Stomach smooth muscle (tissue), 2 donors: ENCODE measurements around the gene ANKS6.

ENCODE experiments used
- H3K27ac ChIP-seq: one replicate; pipeline ENCODE4 v1.7.0; 2013; ENCODE audit warnings: mild to moderate bottlenecking, low read length, inconsistent platforms
- H3K27me3 ChIP-seq, 2 donors: one replicate each; pipeline ENCODE4 v1.7.0; 2013; ENCODE audit warnings: low read length in 2 of 2; ENCODE audit not compliant: insufficient read depth in 2 of 2, control insufficient read depth in 1 of 2
- H3K36me3 ChIP-seq, 2 donors: one replicate each; pipeline ENCODE4 v1.7.0; 2013; ENCODE audit warnings: low read length in 2 of 2; ENCODE audit not compliant: control insufficient read depth in 2 of 2, insufficient read depth in 2 of 2
- H3K4me1 ChIP-seq: one replicate; pipeline ENCODE4 v1.7.0; 2013; ENCODE audit warnings: low read length; ENCODE audit not compliant: control insufficient read depth, insufficient read depth
- H3K4me3 ChIP-seq, 2 donors: one replicate each; pipeline ENCODE4 v1.7.0; 2013; ENCODE audit warnings: low read length in 2 of 2
- H3K9ac ChIP-seq, 2 donors: one replicate each; pipeline ENCODE4 v1.7.0; 2013; ENCODE audit warnings: low read length in 2 of 2, mild to moderate bottlenecking in 1 of 2
- H3K9me3 ChIP-seq, 2 donors: one replicate each; pipeline ENCODE4 v1.7.0; 2013; ENCODE audit warnings: low read length in 2 of 2; ENCODE audit not compliant: control insufficient read depth in 2 of 2
- donor health status: healthy.
- donor health status: Pancreatic carcinoma.

The ANKS6 gene

GRCh38 chr9:98791608-98792490, 4.5 kb downstream of the ANKS6 start:
- Histone ChIP-seq H3K9ac (no peak overlapping the region), H3K27ac (no peak overlapping the region), H3K27me3 (no peaks in the 10 kb centered on the region), H3K4me3 (no peak overlapping the region), H3K4me1 (peaks cover 28% of the 10 kb centered on the region), H3K36me3 (peaks cover 10 to 21% of the 10 kb centered on the region in 2 donors), H3K9me3 (no peaks in the 10 kb centered on the region)

- H3K4me3 ChIP-seq = no peak overlapping the region
- no peak overlapping the region for H3K27ac ChIP-seq
- peaks cover 28% of the 10 kb centered on the region for H3K4me1 ChIP-seq
- no peak overlapping the region for H3K9ac ChIP-seq
- no peaks in the 10 kb centered on the region for H3K9me3 ChIP-seq
- peaks cover 10 to 21% of the 10 kb centered on the region in 2 donors for H3K36me3 ChIP-seq
- no peaks in the 10 kb centered on the region for H3K27me3 ChIP-seq
Measured at GRCh38 chr9:98790842-98791607, 5.3 kb downstream of the ANKS6 start.

DNA sequence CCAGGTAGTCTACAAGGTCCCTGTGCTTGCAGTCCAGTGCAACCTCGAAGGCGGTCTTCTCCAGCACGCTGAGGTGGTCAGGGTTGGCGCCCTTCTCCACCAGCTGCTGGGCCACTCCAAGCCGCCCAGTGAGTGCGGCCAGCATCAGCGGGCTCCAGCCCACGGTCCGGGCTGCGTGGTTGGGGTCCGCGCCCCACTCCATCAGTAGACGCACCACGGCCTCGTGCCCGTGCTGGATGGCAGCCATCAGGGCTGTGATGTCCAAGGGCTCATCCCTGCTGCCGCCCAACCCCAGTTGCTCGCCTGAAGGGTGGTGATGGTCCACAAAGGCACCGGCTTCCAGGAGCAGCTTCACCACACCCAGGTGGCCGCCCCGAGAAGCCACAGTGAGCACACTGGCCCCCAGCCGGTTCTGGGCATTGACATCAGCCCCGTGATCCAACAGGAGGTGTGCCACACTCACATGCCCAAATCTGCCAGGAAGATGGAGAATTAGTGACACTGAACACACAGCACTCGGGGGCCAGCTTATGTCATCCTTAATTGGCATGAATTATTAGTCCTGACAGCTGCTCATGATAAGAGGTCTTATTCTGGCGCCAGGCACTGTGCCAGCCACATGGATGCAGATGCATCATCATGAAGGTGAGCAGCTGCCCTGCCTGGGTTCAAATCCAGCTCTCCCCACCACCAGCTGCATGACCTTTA, 6.1 kb downstream of the ANKS6 start:
- H3K27me3 ChIP-seq = no peaks in the 10 kb centered on the region
- H3K27ac ChIP-seq = no peak overlapping the region
- H3K36me3 ChIP-seq = peaks cover 10 to 24% of the 10 kb centered on the region in 2 donors
- no peak overlapping the region for H3K9ac ChIP-seq
- H3K9me3 ChIP-seq = no peaks in the 10 kb centered on the region
- no peak overlapping the region for H3K4me3 ChIP-seq
- peaks cover 25% of the 10 kb centered on the region for H3K4me1 ChIP-seq

- Histone ChIP-seq H3K36me3 (peaks cover 10 to 21% of the 10 kb centered on the region in 2 donors), H3K9me3 (no peaks in the 10 kb centered on the region), H3K27ac (no peak overlapping the region), H3K4me3 (no peak overlapping the region), H3K27me3 (no peaks in the 10 kb centered on the region), H3K9ac (no peak overlapping the region), H3K4me1 (peaks cover 18% of the 10 kb centered on the region)
Measured at GRCh38 chr9:98789483-98790133, 6.7 kb downstream of the ANKS6 start.

DNA sequence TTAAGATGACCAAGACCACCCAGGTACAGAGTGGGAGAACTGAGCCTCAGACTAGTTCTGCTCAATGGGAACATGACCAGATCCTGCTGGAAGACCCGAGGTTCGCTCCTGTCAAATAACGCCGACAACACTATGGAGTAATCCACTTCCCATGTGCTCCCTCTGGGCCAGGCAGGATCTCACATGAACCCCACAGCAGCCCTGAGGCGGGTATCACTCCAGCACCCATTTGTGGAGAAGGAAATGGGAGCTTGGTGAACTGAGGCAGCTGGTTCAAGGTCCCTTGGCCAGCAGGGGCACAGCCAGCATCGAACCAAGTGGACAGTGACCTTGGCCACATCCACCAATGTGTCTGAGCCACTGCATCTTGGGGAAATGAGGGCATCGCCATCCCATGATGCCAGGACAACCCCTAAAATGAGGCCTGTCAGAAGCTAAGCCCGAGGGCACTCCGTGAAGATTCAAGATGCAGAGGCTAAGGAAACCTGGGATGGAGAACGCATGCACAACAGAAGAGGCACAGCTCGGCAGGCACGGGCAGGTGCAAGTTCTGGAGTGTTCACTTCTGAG, 8.5 kb downstream of the ANKS6 start:
- Histone ChIP-seq H3K9ac (no peak overlapping the region), H3K27ac (no peak overlapping the region), H3K27me3 (no peaks in the 10 kb centered on the region), H3K9me3 (no peaks in the 10 kb centered on the region), H3K36me3 (peaks cover 22 to 26% of the 10 kb centered on the region in 2 donors), H3K4me1 (peaks cover 12% of the 10 kb centered on the region), H3K4me3 (no peak overlapping the region)

DNA sequence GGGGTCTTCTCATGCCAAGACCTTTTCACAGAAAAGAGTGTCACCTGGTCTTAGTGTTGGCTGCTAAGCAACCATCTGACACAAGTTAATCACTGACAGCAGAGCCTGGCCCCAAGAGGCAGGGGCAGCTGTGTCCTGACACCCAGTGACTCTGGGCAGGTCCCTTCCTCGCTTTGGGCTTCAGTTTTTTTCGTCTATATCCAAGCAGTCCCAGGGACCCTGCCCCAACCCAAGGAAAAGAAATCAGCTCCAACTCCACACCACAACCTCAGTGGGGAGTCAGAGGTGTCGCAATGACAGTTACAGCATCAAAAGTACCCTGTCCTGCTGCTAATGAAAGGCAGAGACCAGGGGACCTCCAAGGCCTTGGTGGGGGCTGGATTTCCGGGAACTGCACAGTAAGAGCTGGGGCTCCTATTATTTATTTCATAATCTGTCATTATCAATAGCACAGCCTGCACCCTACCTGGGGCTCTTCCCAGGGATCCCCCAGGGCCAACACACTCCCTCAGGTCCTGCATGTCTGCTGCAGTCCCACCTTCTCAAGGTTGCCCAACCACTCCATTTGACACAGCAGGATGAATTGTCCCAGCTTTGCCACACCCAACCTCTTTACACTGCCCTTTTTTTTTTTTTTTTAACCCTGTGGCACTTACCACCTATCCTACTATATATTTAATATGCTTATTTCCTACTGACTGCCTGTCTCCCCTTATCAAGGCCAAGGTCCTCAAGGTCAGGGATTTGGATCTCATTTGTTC, 9.4 kb downstream of the ANKS6 start:
- H3K27me3 ChIP-seq = no peaks in the 10 kb centered on the region
- peaks cover 25 to 34% of the 10 kb centered on the region in 2 donors for H3K36me3 ChIP-seq
- no peak overlapping the region for H3K27ac ChIP-seq
- peaks cover 9% of the 10 kb centered on the region for H3K4me1 ChIP-seq
- H3K4me3 ChIP-seq = no peak overlapping the region
- no peak overlapping the region for H3K9ac ChIP-seq
- H3K9me3 ChIP-seq = no peaks in the 10 kb centered on the region

DNA sequence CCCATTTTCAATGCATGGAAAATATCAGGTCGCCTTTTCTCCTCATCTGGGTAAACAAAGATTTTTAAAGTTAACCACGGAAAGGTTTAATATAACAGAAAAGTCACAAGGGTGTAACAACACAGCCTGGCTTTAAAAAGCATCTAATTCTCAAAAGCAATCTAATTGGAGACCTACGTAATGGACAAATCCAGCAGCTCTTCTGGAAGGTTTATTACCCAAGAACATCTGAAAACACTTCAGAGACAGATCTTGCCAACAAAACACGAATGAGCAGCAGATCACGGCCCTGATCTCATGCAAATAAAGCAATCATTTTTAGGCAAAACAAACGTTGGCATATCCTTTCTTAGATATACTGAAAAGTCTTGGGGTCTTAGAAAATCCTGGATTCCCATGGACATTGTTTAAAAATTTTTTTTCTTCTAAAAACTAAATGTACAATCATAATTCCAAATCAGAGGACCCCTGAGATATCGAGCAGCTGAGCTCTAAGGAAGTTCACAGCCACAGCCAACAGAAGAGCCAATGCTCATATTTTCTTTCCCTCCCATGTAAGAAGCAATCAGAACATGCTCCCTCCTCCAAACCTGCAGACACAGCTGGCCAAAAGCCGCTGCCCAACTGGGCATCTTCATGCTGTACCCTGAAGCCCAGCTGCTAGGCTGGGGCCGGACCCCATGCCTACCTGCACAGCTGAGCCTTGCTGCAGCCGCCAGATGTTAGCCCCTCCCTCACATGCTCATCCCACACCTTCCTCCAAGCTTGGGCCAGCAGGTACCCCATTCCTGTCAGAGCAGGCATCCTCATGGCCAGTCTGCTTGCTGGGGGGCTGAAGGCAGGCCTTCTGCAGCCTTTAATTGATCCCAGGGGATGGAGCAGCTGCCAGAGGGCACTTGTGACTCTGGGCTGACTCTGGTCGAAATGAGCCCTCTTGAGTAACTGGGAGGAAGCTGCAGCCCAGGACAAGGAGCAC, 11.2 kb downstream of the ANKS6 start:
- Histone ChIP-seq H3K36me3 (peaks cover 29 to 38% of the 10 kb centered on the region in 2 donors), H3K4me1 (no peaks in the 10 kb centered on the region), H3K27me3 (no peaks in the 10 kb centered on the region), H3K4me3 (no peak overlapping the region), H3K27ac (no peak overlapping the region), H3K9ac (no peak overlapping the region), H3K9me3 (no peaks in the 10 kb centered on the region)

DNA sequence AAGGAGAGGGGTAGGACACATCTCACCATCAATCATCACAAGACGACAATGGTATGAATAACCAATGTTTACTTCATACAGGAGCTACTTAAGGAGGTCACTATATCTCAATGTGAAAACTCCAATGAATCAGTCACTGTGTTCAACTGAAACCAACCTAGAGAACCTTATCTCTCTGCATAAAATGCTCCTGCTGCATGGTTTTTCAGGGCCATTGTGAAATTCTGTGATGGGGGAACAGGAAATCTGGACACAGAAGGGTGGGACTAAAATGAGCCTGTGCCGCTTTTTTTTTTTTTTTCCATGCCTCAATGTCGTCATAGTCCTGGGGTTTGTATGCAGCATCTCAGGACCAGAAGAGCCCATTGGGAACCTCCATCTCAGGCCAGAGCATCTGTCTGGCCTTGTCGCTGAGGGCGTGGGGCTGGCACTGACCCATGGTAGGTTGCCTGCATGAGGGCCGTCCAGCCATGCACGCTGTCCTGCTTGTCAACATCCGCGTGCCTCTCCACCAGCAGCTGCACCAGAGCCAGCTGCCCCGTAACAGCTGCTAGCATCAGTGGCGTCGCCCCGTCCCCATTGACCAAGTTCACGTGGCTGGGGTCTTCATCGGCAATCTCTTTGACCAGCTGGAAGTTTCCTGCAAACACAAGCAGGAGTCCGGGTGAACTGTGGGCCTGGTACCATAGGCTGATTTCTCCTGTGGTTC, 12.7 kb downstream of the ANKS6 start:
- H3K4me3 ChIP-seq = no peak overlapping the region
- no peaks in the 10 kb centered on the region for H3K9me3 ChIP-seq
- no peak overlapping the region for H3K27ac ChIP-seq
- no peaks in the 10 kb centered on the region for H3K27me3 ChIP-seq
- H3K36me3 ChIP-seq = peaks cover 24 to 33% of the 10 kb centered on the region in 2 donors
- no peaks in the 10 kb centered on the region for H3K4me1 ChIP-seq
- H3K9ac ChIP-seq = no peak overlapping the region
